M059J (cell line): Measurements from ENCODE around the gene FMO5. TPM values are rescaled to one million over a fixed set of nuclear protein-coding genes. Genes with fewer than 3 reads are reported as not detected.
"Not testable (repeated sequence)": the region's sequence is repeated elsewhere in the genome, so short reads cannot be mapped to it uniquely, and the experiment has no call there.

ENCODE experiments used
- DNase-seq: peaks from one replicate; pipeline ENCODE4 v3.0.0-alpha.2; 2012; ENCODE audit warnings: low read depth
- total RNA-seq: library from RNA; depleted of rRNA; stranded (reverse); fragments of >200 nt; shearing (Covaris generic); gene quantifications from 2 replicates; pipeline ENCODE4 v1.2.3, GENCODE V29; 2014

FMO5 gene
- total RNA-seq, 1 experiment from 2014 or later = 0.54 TPM

GRCh38 chr1:147240131-147240721, 15.1 kb upstream of the FMO5 start:
- DNase-seq = not testable (repeated sequence)

- no peak for DNase-seq
Measured at GRCh38 chr1:147238925-147239820, 14.0 kb upstream of the FMO5 start.

GRCh38 chr1:147238053-147238902, 13.1 kb upstream of the FMO5 start:
- no peak for DNase-seq

DNA sequence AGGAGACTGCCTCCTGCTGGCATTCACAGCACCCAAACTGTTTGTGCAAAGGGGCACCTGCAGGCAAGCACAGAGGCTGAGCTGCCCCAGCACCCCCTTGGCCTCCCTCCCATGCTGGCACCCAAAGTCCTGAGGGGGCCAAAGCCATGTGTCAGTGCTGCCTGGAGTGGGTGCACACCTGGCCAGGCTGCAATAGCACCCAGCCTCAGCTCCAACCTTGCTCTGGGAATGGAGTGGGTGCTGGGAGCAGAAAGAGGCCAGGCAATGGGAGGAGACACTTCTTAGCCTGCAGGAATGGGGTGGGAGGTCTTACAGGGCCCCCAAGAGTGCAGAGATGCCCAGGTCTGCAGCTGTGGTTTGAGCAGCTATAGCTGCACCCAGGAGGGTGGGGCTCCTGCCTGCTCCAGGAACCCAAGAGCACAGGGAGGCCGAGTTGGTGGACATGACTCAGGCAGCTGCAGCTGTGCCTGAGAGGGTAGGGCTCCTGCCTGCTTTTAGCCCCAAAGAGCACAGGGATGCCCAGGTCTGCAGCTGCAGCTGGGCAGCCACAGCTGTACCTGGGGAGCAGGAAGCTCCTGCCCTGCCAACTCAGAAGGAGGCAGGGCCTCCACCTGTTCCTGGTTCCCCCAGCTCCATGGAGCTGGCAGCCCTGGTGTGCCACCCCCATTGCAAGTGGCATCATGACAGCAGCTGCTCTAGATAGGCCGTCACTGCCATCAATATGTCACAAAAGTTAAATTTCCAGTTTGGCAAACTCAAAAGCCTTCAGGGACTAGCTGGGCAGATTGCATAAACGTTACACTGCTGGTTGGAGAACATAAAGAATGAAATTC, 12.0 kb upstream of the FMO5 start:
- no peak for DNase-seq

DNA sequence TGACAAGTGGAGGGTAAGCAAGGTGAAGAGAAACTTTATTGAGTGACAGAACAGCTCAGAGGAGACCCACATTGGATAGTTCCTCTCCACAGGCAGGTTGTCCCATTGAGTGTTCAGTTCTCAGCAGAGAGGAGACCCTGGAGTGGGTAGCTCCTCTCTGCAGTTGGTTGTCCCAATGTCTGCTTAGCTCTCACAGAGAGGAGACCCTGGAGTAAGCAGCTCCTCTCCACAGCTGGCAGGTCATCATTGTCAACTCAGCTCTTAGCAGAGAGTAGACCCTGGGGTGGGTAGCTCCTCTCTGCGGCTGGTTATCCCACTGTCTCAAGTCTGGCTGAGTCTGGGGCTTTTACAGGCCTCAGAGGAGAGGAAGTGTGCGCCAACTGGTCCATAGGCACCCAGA, 11.3 kb upstream of the FMO5 start:
- DNase-seq = no peak

- DNase-seq = no peak
Measured at GRCh38 chr1:147235822-147236221, 10.7 kb upstream of the FMO5 start.

- DNase-seq = not testable (repeated sequence)
Measured at GRCh38 chr1:147233903-147234302, 8.8 kb upstream of the FMO5 start.

GRCh38 chr1:147231032-147231431, 5.9 kb upstream of the FMO5 start:
- DNase-seq = not testable (repeated sequence)

DNA sequence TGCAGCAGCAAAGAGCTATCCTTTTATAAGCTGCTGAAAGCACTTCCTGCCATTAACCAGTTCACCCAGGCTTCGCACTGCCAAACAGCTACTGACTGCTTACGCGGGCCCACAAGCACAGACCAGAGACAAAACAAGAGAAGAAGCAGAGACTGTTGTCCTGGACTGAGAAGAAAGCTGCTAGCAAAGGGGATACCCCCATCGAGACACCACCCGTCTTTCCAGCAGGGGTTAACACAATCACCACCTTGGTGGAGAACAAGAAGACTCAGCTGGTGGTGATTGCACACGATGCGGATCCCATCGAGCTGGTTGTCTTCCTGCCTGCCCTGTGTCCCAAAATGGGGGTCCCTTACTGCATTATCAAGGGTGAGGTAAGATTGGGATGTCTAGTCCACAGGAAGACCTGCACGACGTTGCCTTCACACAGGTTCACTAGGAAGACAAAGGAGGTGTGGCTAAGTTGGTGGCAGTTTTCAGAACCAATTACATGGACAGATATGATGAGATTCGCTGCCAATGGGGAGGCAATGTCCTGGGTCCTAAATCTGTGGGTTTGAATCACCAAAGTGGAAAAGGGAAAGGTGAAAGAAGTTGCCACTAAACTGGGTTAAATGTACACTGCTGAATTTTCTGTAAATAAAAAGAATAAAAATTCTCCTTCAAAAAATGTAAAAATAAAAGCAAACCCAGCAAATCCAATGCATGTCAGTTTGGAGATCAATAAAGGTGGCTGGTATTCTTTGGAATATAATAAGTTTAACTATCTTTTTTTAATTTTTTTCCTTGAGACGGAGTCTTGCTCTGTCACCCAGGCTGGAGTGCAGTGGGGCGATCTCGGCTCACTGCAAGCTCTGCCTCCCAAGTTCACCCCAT, 1.2 kb downstream of the FMO5 start:
- no peak for DNase-seq

DNA sequence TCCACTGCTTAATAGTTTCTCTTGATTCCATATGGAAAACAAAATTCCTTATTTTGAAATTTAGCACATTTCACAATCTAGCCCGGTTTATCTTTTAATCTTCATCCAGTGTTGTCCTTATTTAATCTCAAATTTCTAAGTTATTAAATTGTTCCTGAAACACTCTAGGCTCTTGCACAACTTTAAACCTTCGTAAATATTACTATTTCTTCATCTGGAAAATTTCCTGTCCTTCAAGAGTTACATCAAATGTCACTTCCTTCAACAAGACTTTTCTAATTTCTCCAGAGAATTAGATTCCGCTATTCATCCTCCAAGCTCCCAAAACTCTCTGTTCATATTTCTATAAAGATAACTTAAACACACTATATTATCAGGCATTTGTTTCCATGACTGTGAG, 6.5 kb downstream of the FMO5 start:
- DNase-seq = no peak

GRCh38 chr1:147217141-147217540, 8.0 kb downstream of the FMO5 start:
- DNase-seq = no peak

DNA sequence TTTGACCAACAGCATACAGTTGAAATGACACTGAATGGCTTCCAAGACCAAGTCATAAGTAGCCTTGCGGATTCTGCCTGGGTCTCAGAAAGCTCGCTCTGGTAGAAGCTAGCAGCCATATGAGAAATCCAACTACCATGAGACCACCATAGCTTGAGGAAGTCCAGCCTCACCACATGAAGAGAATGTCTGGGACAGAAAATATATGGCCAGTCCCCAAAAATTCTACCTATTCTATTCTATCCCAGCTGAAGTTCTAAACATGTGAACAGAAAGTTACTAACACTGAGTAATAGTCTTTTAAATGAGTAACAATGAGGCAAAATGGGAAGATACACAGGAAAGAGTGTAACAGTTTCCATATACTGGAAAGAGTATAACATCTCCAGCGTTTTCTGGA, 9.0 kb downstream of the FMO5 start:
- DNase-seq = no peak

DNA sequence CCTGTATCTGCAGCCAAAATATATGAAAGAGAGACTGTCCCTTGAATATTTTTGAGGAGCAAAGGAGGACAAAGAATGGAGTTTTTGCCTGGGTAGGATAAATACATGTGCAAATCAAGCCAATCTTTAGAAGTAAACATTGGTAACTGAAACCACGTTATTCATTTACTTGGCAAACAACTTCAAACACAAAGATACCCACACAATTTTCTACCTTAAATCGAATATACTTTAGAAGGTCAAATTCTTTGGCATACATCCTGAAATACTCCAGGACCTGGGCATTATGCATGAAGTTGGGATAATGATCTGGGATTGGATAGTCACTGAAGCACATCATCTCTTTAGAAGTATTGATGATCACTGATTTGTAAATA, 9.6 kb downstream of the FMO5 start:
- DNase-seq = no peak

- DNase-seq = no peak
Measured at GRCh38 chr1:147214842-147215539, 10.1 kb downstream of the FMO5 start.

GRCh38 chr1:147214325-147214724, 10.8 kb downstream of the FMO5 start:
- no peak for DNase-seq

- DNase-seq = no peak
Measured at GRCh38 chr1:147213271-147213670, 11.9 kb downstream of the FMO5 start.

GRCh38 chr1:147211577-147211976, 13.6 kb downstream of the FMO5 start:
- DNase-seq = no peak

GRCh38 chr1:147210987-147211386, 14.2 kb downstream of the FMO5 start:
- DNase-seq = no peak

DNA sequence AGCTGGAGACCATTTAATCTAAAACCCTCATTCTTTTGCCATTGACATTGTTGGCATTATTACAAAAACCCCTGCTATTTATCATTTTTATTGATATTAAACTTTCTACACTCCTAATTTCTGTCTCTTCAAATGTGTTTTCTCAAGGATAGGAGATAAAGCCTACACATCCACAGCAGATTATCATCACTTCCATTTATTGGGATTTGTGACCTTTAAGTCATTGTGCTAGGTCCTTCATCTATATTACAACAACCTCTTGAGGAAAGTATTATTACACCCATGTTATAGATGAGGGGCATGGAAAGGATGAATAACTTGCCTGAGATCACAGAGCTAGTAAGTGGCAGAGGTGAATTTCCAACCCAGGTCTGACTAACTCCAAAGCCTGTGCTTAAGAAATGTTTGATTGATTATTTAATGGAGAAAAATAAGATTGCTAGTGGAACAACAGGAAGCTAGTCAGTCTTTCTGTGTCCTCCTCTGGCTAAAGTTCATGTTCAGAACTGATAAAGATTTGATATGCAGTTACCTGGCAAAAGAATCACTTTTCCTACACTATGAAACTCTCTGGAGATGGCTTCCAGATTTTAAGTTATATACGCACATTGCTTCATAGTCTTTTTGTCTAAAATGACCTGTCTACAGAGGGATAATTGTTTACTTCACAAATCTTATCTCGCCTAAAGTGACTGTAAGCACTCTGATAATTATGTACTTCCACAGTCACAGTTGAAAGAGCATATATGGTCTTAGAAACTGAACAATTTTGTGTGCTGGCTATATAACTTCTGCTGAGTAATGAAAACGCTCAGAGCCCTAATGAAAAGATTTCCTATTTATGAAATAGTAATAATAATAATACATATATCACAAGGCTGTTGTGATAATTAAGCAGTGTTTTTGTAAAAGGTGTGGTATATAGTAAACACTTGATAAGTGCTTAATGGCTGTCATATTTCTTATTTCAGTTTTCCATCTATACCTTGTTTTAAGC, 15.0 kb downstream of the FMO5 start:
- DNase-seq = no peak
